ENCODE data around the gene SLC39A1. TPM values are rescaled to one million over a fixed set of nuclear protein-coding genes. Genes with fewer than 3 reads are reported as not detected.

SLC39A1 gene
- total and polyA plus RNA-seq, 2 donors (not counting 3 experiments of a cell fraction or from before 2014, with no cell fraction given), result 75.8 to 98.0 TPM

DNA sequence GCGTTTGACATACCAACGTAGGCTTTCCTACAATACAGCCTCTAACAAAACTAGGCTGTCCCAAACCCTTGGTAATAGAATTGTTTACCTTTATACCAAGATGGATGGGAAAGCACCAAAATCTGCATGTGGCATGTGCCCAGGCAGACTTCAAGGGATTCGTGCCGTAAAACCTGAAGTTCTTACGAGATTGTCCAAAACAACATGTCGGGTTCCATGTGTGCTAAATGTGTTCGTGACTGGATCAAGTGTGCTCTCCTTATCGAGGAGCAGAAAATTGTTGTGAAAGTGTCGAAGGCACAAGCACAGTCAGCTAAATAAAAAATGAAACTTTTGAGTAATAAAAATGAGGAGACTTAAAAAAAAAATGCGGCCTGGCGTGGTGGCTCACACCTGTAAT, 32.3 kb upstream of the SLC39A1 start:
- Histone ChIP-seq H3K27me3 (ENCODE audit: control insufficient read depth in 2 of 2, insufficient read depth in 2 of 2, low read length in 2 of 2) (no peaks in the 10 kb centered on the region), H3K4me2 (ENCODE audit: insufficient read depth, low read length) (no peak overlapping the region), H3K79me2 (ENCODE audit: control insufficient read depth, insufficient read depth, low read length) (peaks cover 21% of the 10 kb centered on the region), H3K9me3 (replicated peaks; ENCODE audit: control insufficient read depth, insufficient read depth, low read length) (no peaks in the 10 kb centered on the region), H3K9me1 (replicated peaks; ENCODE audit: control insufficient read depth, extremely low read depth, insufficient read depth, low read length) (no peaks in the 10 kb centered on the region), H3K4me1 (ENCODE audit: control insufficient read depth, extremely low read depth, insufficient read depth, low read length) (peaks cover 17% of the 10 kb centered on the region), H2AFZ (ENCODE audit: low read depth, low read length) (no peak overlapping the region), H3K9ac (replicated peaks; ENCODE audit: extremely low read depth, insufficient read depth, low read length) (no peak overlapping the region), H3K36me3 (ENCODE audit: control insufficient read depth in 2 of 2, extremely low read depth in 1 of 2, insufficient read depth in 2 of 2, low read length in 2 of 2) (peaks cover 9 to 10% of the 10 kb centered on the region in 2 experiments), H3K27ac (ENCODE audit: insufficient read depth, low read depth, low read length) (no peak overlapping the region), H3K4me3 (replicated peaks in 1 of 3; ENCODE audit: insufficient read depth in 1 of 3, low read depth in 1 of 3, low read length in 3 of 3) (no peak overlapping the region), H4K20me1 (replicated peaks; ENCODE audit: control insufficient read depth, extremely low read depth, insufficient read depth, low read length) (no peaks in the 10 kb centered on the region)
- intact Hi-C loops (cut with micrococcal nuclease) (loop anchor here (10.0 kb wide), 1 partner anchor 159 kb away; the partner anchor contains the start of gene NUP210L), dilution Hi-C loops (cut with MboI; ENCODE audit: extremely low pct_ligation_motif_present, low sequenced_read_pairs) (no loop called here)
- POLR2A ChIA-PET, result no interaction called here
- CTCF ChIA-PET, result interaction anchor here (1.2 kb wide), 1 partner anchor 339 kb away, joined by 4 read pairs; no protein-coding TSS in a partner anchor
- TF ChIP-seq POLR2AphosphoS5 (IDR thresholded peaks at IDR 0.05; ENCODE audit: insufficient read depth, low read depth, low read length), result no peak
- no peak for TF ChIP-seq MYC (IDR thresholded peaks at IDR 0.05; ENCODE audit: low read depth, low read length)
- TF ChIP-seq JUN (IDR thresholded peaks at IDR 0.05; ENCODE audit: borderline replicate concordance, insufficient read depth, insufficient read length, low read depth), result no peak
- TF ChIP-seq EZH2 (IDR thresholded peaks at IDR 0.05; ENCODE audit: borderline replicate concordance, low read depth, low read length, severe bottlenecking), result no peak
- TF ChIP-seq GATA2 (IDR thresholded peaks at IDR 0.05; ENCODE audit: insufficient read depth, insufficient read length, low read depth, low read length), result no peak
- TF ChIP-seq, protein P1, sequence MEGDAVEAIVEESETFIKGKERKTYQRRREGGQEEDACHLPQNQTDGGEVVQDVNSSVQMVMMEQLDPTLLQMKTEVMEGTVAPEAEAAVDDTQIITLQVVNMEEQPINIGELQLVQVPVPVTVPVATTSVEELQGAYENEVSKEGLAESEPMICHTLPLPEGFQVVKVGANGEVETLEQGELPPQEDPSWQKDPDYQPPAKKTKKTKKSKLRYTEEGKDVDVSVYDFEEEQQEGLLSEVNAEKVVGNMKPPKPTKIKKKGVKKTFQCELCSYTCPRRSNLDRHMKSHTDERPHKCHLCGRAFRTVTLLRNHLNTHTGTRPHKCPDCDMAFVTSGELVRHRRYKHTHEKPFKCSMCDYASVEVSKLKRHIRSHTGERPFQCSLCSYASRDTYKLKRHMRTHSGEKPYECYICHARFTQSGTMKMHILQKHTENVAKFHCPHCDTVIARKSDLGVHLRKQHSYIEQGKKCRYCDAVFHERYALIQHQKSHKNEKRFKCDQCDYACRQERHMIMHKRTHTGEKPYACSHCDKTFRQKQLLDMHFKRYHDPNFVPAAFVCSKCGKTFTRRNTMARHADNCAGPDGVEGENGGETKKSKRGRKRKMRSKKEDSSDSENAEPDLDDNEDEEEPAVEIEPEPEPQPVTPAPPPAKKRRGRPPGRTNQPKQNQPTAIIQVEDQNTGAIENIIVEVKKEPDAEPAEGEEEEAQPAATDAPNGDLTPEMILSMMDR (IDR thresholded peaks at IDR 0.05; ENCODE audit: extremely low read depth in 1 of 2, insufficient read depth in 1 of 2, low read depth in 1 of 2, low read length in 2 of 2), result no peak
- TF ChIP-seq, protein P2, sequence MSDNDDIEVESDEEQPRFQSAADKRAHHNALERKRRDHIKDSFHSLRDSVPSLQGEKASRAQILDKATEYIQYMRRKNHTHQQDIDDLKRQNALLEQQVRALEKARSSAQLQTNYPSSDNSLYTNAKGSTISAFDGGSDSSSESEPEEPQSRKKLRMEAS (IDR thresholded peaks at IDR 0.05; ENCODE audit: insufficient read depth, insufficient read length), result no peak
- DNase-seq (ENCODE audit: low read depth, low spot score) (no peak), FAIRE-seq (no peak)
- no TSS peak for BruUV-seq (replicated peaks)
